ENCODE results near the gene ARPP19.

- TF ChIP-seq CTCF (IDR thresholded peaks at IDR 0.05; ENCODE audit: poor library complexity) = no peak
- TF ChIP-seq EZH2 (IDR thresholded peaks at IDR 0.05; ENCODE audit: borderline replicate concordance) = no peak
- no peak for TF ChIP-seq EZH2phosphoT487 (IDR thresholded peaks at IDR 0.05; ENCODE audit: low read depth, severe bottlenecking, unreplicated experiment)
Measured at GRCh38 chr15:52551762-52552161, 17.1 kb downstream of the ARPP19 start.

Measured in hepatocyte (in vitro differentiated cells).